Measurements from ENCODE around the gene ENO3. TPM values are rescaled to one million over a fixed set of nuclear protein-coding genes. Genes with fewer than 3 reads are reported as not detected.
A peak's percentile ranks its signal among the peaks of the same experiment; 100 is the strongest.

The ENO3 gene
- polyA plus RNA-seq, 1 experiment, result 3.2 TPM

GRCh38 chr17:4939796-4940554, 10.9 kb upstream of the ENO3 start, which contains the start of the genes RNF167 and SLC25A11:
RNF167 (plus strand) TSS chr17:4940268; CDS start chr17:4940910, 642 bp downstream.
SLC25A11 (minus strand) TSS chr17:4940046; CDS start chr17:4939910, 136 bp downstream.
- CTCF ChIA-PET, result interaction anchor here (0.6 to 2.8 kb wide), 6 partner anchors 16 to 314 kb away, joined by 3 to 25 read pairs (median 4); partner anchors contain the start of gene CAMTA2
- POLR2A ChIA-PET, result interaction anchor here (1.0 to 2.4 kb wide), 12 partner anchors 9 to 144 kb away, joined by 3 to 55 read pairs (median 5); partner anchors contain the start of genes ENO3, INCA1, KIF1C and PFN1
- TF ChIP-seq, protein P1, sequence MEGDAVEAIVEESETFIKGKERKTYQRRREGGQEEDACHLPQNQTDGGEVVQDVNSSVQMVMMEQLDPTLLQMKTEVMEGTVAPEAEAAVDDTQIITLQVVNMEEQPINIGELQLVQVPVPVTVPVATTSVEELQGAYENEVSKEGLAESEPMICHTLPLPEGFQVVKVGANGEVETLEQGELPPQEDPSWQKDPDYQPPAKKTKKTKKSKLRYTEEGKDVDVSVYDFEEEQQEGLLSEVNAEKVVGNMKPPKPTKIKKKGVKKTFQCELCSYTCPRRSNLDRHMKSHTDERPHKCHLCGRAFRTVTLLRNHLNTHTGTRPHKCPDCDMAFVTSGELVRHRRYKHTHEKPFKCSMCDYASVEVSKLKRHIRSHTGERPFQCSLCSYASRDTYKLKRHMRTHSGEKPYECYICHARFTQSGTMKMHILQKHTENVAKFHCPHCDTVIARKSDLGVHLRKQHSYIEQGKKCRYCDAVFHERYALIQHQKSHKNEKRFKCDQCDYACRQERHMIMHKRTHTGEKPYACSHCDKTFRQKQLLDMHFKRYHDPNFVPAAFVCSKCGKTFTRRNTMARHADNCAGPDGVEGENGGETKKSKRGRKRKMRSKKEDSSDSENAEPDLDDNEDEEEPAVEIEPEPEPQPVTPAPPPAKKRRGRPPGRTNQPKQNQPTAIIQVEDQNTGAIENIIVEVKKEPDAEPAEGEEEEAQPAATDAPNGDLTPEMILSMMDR (IDR thresholded peaks at IDR 0.05; ENCODE audit: low read depth, low read length), result no peak

GRCh38 chr17:4940555-4941318, 10.2 kb upstream of the ENO3 start:
- no peaks in the 10 kb centered on the region; the same call in 1 of the 2 replicates for H3K9me3 ChIP-seq (ENCODE audit: control insufficient read depth, insufficient read depth, low read length)
- ChIA-PET POLR2A (interaction anchor here (0.7 to 2.4 kb wide), 12 partner anchors 9 to 145 kb away, joined by 3 to 55 read pairs (median 5); partner anchors contain the start of genes ENO3, INCA1, KIF1C and PFN1), CTCF (interaction anchor here (0.9 to 2.8 kb wide), 3 partner anchors 17 to 151 kb away, joined by 3 to 25 read pairs (median 5); no protein-coding TSS in a partner anchor)
- no peaks in the 10 kb centered on the region for H3K27me3 ChIP-seq (ENCODE audit: control insufficient read depth, insufficient read depth, low read length)
- H3K4me3 ChIP-seq (ENCODE audit: low read depth, low read length), result peak overlapping the region; percentile 92
- H3K27ac ChIP-seq (ENCODE audit: low read depth, low read length), result peak overlapping the region; percentile 98
- peak; percentile 72 for DNase-seq (ENCODE audit: low read depth, low spot score)
- TF ChIP-seq, protein P1 (IDR thresholded peaks at IDR 0.05; ENCODE audit: low read depth, low read length), result no peak

More at GRCh38 chr17:4939796-4940554, 10.9 kb upstream of the ENO3 start, which contains the start of the genes RNF167 and SLC25A11:
- peak; percentile 99 for DNase-seq (ENCODE audit: low read depth, low spot score)
- no peaks in the 10 kb centered on the region; the same call in 1 of the 2 replicates for H3K9me3 ChIP-seq (ENCODE audit: control insufficient read depth, insufficient read depth, low read length)
- peak within 1 kb of the TSS; percentile 92 for H3K4me3 ChIP-seq (ENCODE audit: low read depth, low read length)
- peak within 1 kb of the TSS; percentile 98 for H3K27ac ChIP-seq (ENCODE audit: low read depth, low read length)
- H3K27me3 ChIP-seq (ENCODE audit: control insufficient read depth, insufficient read depth, low read length), result no peaks in the 10 kb centered on the region

GRCh38 chr17:4941319-4941610, 9.7 kb upstream of the ENO3 start:
- peak overlapping the region; percentile 92 for H3K4me3 ChIP-seq (ENCODE audit: low read depth, low read length)
- DNase-seq (ENCODE audit: low read depth, low spot score), result no peak
- H3K9me3 ChIP-seq (ENCODE audit: control insufficient read depth, insufficient read depth, low read length), result no peaks in the 10 kb centered on the region; the same call in 1 of the 2 replicates
- POLR2A ChIA-PET, result interaction anchor here (2.3 kb wide), 1 partner anchor 32 kb away, joined by 14 read pairs; no protein-coding TSS in a partner anchor
- H3K27me3 ChIP-seq (ENCODE audit: control insufficient read depth, insufficient read depth, low read length), result no peaks in the 10 kb centered on the region
- CTCF ChIA-PET, result no interaction called here
- TF ChIP-seq, protein P1 (IDR thresholded peaks at IDR 0.05; ENCODE audit: low read depth, low read length), result no peak
- no peak overlapping the region for H3K27ac ChIP-seq (ENCODE audit: low read depth, low read length)

DNA sequence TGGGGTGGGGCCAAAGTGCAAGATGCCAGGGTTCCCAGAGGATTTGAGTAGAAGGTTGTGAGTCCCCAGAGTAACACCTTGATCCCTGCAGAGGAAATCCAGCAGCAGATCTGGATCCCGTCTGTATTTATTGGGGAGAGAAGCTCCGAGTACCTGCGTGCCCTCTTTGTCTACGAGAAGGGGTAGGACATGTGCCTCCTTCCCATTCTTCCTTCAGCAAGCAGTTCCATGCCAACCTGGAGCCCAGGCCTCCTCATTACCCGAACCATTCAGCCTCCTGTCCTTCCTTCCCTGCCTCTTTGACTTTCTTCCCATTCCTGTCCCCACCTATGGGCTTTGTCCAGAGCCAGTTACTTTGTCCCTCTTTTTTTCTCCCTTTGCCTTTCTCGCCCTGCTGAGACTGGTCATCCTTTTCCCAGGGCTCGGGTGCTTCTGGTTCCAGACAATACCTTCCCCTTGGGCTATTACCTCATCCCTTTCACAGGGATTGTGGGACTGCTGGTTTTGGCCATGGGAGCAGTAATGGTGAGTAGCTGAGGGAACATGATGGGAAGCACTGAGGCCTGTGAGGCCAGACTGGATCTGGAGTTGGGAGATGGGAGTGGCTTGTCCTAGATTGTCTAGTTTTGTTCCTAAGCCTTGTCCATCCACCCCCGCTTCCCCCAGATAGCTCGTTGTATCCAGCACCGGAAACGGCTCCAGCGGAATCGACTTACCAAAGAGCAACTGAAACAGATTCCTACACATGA, 8.0 kb upstream of the ENO3 start:
- TF ChIP-seq, protein P1 (IDR thresholded peaks at IDR 0.05; ENCODE audit: low read depth, low read length), result no peak
- ChIA-PET POLR2A (no interaction called here), CTCF (no interaction called here)
- Histone ChIP-seq H3K9me3 (ENCODE audit: control insufficient read depth, insufficient read depth, low read length) (peaks cover under 1% of the 10 kb centered on the region; the same call in 1 of the 2 replicates), H3K4me3 (ENCODE audit: low read depth, low read length) (no peak overlapping the region), H3K27ac (ENCODE audit: low read depth, low read length) (peak overlapping the region; percentile 47), H3K27me3 (ENCODE audit: control insufficient read depth, insufficient read depth, low read length) (no peaks in the 10 kb centered on the region)
- no peak for DNase-seq (ENCODE audit: low read depth, low spot score)
